Kidney tubule cell (primary cell): ENCODE measurements around the gene ANO3.

Experiments used
- DNase-seq: peaks from one replicate; pipeline ENCODE4 v3.0.0-alpha.2; 2018; ENCODE audit warnings: low spot score

The ANO3 gene

DNA sequence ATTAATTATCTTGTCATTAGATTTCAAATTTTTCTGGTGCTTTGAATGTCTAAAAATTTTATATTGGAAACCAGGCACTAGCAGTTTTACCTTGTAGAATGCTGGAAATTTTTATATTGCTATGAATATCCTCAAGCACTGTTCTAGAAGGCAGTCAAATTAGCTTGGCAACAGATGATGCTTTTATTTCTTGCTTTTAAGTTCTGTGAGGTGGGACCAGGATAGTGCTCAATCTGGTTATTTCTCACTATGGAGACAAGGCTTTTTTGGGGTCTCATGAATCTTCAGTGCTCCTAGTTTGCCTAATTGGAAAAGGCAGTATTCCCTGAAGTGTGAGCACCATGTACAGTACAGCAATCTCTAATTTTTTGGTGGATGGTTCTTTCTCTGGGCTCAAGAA lies 27.1 kb downstream of the ANO3 start:
- DNase-seq, result no peak

DNA sequence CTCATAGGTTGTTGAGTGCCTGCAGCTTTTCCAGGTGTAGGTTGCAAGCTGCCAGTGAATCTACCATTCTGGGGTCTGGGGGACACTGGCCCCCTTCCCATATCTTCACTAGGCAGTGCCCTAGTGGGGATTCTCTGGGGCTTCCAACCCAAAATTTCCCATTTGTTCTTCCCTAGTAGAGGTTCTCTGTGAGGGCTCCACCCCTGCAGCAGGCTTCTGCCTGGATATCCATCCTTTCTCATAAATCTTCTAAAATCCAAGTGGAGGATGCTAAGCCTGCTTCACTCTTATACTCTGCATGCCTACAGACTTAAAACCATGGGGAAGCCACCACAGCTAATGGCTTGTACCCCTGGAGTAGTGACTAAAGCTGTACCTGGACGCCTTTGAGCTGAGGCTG lies 33.4 kb downstream of the ANO3 start:
- no peak for DNase-seq

DNA sequence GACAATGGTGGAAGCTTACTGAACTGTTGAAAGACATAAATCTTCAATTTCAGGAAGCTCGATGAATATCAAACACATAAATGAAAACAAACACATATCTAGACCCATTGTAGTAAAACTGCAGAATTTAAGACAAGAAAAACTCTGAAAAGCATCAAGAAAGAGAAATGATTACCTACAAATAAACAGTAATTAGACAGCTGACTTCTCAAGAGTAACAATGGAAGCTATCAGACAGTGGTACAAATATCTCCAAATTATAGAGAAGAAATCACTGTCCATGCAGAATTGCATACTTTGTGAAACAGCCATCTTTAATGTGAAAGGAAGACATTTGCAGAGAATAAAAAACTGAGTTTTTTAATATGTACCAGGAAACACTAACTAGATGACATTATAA lies 45.7 kb downstream of the ANO3 start:
- DNase-seq, result no peak

DNA sequence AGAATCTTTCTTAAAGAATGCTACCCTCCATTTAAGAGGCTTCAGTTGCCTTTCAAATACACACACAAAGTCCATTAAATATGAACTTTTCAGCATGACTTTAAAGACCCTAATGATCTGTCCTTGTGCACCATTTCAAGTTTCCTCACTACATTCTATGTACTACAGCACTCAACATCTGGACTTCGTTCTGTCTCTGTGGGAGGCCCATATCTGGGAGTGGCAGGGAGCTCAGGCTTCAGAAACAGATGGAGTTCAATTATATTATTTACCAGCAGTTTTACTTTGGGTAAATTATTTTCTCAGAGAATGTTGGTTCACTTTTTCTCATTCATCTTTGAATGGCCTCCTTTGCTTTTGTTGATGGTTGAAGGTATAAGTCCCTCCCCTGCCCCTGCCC lies 67.4 kb downstream of the ANO3 start:
- DNase-seq, result no peak

DNA sequence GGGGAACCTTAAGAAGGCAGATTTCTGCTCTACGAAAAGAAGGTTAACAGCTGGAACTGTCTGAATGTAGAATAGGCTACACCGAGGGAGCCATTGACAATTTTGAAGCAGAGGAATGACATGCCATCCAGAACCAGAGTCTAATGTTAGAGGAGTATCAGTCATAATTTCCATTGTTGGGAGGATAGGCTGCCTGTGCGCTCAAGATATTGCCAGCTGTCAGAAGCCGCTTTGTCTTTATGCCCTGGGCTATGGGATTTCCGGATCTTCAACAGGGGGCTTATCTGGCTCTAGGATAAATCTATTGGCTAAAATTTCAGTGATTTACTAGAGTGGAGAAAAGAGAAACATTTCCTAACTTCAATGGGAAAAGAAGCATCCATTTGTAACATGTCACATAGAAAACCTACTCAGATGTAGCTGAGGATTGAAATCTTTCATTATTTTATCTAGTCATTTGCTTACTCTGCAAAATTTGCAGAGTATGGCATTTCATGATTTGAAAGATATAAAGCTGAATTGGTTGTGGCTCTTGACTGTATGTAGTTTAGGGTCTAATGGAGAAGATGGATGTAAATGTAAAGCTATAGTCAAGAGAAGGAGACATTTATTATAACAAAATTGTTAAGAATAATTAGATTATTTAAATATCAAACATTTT lies 78.9 kb downstream of the ANO3 start:
- no peak for DNase-seq

DNA sequence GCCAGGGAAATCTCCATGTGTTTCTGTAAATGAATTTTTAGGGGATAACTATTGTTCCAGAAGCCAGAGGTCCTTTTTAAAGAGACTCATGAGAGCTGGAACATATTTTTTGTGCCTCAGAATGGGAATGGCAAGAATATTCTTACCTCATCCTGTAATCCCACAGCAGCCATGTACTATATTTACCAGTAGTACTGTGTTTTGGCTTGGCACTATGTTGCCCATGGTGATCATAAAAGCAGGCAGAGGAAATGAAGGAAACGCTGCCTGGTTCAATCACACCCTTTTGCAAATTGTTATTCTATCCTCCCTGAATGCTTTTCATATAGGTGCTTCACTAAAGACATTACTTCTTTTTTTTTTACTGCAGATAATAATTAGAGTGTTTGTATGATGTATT lies 81.0 kb downstream of the ANO3 start:
- no peak for DNase-seq

DNA sequence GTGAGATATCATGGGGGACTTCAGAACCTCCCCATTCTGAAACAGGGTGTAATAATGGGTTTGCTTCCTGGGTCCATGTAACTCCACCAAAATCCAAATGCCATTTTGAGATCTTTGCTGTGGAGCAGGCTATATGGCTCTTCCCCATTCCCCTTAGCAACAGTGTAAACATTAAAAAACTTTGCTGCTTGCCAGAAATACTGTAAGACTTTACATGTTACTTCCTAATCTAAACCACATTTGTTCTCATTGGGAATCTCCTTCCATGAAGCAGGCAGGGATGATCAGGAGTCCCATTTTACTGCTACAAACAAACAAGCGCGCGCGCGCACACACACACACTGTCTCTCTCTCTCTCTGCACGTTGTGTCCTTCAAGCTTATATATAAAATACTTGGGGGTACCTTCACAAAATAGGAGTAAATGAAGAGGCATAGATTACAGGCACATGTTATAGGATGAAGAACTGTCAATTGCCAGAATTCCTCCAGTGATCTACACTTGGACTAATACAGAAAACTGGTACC lies 86.5 kb downstream of the ANO3 start:
- DNase-seq, result no peak

DNA sequence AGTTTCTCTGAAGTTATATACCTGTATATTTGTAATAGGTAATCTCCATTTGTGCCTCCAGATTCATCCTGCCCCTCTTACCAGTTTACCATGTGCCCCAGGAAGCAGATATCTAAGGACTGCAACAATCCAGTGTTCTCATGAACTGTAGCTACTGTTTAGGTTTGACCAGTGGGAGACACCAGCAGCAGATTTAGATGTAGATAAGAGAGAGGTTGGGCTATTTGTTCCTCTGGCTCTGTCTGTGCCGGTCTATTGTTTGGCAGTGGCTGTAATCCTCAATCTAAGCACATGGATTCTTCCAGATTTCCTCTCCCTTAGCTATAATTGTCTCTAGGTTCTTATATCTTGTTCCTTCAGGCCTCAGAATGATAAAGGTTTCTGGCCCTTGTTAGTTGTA lies 88.4 kb downstream of the ANO3 start:
- DNase-seq, result no peak

DNA sequence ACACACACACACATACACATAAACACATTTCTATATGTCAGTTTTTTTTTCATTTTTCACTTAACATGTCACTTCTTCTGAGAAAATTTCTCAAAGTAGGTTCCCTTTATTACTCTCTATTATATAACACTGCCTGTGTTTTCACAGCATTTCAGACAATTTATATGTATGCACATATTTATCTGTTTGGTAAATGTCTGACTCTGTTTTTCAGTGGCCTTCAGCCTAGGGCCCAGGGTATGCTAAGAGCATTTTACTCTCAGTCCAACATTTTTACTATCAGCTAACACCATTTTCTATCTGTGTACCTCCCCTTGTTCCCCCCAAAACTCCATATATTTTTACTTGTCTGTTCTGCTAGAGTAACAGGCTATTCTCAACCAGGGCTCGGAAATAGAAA lies 92.3 kb downstream of the ANO3 start:
- DNase-seq, result no peak

DNA sequence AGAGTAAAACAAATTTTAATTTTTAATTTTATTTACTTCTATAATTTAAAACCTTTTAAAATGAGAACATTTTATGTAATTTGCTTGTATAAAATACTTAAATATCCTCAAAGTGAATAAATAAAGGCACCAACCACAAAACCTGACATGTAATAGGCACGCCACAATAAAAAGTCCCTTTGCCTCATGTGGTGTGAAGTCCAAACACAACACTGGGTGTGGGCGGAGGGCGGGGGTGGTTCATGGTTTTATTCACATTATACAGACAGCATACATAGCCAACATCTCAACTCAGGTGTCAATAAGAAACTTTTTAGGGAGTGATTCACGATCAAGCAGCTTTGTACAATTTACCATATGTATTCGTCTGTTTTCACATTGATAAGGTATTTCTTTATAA lies 107.9 kb downstream of the ANO3 start:
- no peak for DNase-seq

DNA sequence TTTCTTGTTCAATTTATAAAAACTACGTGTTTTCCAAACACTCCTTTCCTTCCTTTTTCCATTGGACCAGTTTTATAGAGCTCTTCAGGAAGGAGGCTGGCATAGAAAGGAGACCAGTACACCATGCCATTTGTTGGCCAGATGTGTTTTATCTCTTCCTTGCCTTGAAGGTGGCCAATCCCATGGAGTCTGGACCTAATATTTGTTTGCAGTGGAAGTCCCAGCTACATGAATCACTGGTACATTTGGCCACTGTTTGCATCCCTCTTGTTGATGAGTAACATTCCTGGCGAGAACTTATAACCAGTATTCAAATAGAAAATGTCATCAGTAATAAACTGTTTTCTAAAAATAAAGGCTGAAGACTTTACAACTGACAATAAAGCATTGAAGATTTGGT lies 110.2 kb downstream of the ANO3 start:
- DNase-seq, result peak; percentile 2

DNA sequence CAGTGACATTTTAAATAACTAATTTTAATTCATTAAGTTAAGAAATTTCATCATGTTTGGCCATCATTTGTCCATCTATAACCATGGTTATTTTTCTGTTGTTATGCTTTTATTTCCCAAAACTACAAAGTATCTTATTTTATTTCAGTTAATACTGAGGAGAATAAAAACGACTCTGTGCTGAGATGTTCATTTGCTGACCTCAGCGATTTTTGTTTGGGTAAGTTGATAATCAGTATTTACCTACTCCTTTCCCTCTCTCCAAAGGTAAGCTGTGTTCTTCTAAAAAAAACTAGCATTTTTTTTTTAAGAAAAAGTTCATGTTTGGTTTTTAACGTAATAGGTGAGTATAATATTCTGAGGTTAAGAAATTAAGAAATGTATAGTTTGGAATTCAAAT lies 111.7 kb downstream of the ANO3 start:
- DNase-seq, result no peak

DNA sequence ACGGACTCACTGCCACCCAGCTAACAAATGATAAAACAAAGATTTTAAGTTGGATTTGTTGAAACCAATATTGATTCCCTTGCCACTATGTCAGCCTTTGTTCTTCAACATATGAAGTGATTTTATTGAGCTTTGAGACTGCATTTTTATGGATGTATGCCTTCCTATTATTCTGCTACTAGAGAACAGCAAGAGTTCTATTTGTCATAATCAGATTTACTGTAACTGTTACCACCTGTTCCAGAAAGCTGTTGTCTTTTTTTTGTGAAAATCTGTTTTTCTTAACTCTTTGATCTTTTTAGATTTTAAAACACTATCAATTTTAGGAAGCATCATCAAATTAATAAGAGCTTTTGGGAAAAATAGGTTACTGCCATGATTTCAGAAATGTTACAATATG lies 125.7 kb downstream of the ANO3 start:
- no peak for DNase-seq

DNA sequence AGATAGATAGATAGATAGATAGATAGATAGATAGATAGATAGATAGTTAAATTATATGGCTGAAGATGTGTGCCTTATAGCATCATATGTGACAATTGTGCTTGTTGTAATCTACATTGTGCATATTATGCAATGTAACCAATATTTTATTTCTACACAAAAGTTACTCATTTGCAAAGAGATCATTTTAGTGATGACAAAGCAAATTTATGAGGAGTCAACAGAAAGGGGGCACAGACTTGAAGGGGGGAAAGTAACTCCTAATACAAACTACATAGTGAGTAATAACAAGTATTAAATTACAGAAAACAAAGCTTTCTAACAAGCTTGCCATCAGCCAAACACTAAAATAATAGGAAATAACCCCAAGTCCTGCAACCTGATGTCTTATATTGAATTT lies 133.3 kb downstream of the ANO3 start:
- no peak for DNase-seq

DNA sequence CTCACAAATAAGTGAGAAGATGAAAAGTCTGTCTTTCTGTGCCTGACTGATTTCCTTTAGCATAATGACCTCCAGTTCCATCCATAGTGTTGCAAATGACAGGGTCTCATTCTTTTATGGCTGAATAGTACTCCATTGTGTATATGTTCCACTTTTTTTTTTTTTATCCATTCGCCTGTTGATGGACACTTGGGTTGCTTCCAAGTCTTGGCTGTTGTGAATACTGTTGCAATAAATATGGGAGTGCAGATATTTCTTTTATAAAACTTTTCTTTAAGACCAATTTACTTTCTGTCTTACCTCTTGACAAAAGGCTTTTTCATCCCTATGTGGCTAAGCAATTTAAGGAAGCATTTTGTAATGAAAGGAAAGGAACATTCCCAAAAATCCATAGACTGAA lies 135.6 kb downstream of the ANO3 start:
- DNase-seq, result no peak

DNA sequence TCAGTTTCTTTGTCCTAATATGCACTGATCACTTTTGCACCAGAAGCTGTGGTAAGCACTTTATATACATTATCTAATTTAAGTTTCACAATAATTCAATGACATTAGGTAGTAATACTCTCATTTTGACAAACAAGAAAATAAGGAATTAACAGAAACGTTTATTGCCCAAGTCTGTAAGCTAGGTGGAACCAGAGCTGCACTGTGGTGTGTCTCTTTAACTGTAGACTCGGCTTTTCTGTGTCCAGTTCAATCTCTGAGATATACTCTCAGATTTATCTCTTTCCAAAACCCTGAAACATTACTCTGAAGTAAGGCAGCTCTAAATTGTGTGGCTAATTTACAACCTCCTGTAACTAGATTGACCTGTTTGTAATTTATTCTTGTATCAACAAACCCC lies 139.1 kb downstream of the ANO3 start:
- no peak for DNase-seq

DNA sequence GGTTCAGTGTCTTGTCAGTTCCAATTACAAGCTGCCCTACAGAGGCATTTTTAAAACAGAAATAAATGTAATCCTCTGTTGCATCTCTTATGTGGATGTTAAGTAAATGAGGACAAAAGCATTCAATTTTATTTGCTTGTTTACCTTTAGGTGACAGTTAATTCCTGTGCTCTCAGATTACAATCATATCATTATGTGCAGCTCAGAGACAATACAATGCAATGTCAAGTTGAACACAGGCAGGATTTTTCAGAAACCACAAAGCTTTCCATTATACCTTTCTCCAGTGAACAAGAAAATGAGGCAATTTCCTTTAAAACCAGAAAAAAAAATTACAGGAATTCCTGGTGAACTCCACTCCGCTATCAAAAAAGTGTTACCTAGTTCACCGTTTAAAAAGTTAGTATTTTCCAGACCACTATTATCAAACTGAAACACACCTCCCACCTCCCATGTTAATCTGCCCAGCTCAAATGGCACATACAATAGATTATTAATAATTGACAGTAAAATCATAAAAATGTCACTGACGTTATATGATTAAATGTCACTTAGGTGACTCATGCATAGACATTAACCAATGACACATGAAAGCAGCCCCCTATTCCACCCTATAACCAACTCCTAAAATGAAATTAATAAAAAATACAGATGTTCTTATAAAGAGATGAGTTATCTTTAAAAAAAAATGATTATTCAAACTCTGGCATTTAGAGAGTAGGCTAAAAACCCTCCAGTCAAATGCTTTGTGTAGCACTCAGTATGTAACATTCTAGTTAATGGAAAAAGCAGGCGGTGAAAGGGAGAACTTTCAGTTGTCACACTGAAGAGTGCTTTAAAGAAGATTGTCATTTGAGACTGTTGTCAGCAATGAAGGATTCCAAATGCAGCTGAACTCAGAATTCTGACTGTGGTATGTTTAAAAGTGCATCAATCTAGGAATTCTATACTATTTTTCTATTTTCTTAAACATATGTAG lies 141.6 kb downstream of the ANO3 start:
- DNase-seq, result peak; percentile 45

DNA sequence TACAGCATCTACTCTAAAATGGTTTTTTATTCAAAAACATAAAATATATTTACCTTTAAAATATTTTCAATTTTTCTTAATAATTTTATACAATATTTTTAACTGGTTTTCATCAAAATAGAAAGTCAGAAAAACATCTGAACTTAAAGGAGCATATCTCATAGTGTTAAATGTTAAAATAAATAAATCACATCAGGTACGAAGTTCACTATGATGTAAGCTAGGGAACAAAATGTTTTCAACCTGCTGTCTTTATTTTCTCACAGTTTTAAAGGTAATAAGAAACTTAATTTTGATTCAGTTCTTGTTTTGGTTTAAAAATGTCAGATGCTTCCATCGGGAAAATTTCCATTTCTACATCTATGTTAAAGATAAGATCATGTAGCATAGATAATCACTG lies 142.5 kb downstream of the ANO3 start:
- DNase-seq, result no peak

DNA sequence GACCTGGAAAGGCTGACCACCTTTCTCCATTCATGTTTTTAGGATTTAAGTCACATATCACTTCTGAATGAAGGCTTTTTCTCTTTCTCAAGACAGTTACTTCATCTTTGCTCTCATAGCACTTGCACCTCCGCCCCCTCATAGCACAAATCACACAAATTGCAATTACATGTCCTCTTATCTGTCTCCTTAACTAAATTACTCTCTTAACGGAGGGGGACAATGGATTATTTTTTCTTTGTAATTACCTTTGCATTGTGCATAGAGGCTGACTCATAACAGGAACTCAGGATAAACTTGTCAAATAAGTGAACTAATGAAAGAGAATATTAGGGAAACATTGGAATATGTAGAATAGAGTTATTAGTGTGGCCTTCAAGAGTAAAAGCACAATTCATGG lies 145.5 kb downstream of the ANO3 start:
- DNase-seq, result no peak

DNA sequence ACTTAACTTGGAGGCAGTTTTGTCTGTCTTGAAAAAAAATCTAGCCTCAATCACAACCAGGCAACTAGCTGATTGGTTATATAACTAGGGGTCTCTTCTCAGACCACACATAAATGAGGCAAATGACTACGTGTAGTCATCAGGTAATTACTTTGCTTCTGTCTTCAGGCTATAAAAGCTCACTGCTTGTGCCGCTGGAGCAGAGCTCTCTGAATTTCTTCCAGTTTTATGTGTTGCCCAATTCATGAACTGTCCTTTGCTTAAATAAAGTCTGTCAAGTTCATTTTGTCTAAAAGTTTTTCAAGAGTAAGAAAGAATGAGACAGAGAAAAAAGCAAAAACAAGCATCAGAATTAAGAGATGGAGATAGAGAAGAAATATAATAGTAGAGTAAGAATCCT lies 146.8 kb downstream of the ANO3 start:
- no peak for DNase-seq

DNA sequence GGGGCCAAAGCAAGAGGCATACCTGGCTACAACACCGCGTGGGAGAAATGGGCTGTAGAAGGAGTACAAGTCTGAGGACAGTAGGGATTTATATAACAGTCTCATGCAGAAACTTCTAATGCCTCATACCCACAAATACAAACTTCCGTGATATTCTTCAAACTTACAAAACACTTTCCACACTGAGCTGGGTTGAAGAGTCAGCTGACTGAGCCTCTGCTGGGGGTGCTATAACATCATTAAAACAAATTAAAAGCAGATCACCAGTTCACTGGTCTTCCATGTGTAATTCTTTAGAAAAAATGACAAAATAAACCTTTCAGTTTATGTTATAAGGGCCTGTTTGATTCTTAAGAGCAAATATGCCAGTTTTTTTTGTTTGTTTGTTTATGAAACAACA lies 148.1 kb downstream of the ANO3 start:
- no peak for DNase-seq

DNA sequence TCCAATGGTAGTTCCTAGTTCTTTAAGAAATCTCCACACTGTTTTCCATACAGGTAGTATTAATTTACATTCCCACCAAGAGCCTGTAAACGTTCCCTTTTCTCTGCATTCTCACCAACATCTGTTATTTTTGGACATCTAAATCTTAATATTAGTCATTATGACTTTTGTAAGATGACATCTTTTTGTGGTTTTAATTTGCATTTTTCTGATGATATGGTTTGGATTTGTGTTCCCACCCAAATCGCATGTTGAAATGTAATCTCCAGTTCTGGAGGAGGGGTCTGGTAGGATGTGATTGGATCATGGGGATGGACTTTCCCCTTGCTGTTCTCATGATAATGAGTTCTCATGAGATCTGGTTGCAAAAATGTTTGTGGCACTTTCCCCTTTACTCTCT lies 151.2 kb downstream of the ANO3 start:
- no peak for DNase-seq

DNA sequence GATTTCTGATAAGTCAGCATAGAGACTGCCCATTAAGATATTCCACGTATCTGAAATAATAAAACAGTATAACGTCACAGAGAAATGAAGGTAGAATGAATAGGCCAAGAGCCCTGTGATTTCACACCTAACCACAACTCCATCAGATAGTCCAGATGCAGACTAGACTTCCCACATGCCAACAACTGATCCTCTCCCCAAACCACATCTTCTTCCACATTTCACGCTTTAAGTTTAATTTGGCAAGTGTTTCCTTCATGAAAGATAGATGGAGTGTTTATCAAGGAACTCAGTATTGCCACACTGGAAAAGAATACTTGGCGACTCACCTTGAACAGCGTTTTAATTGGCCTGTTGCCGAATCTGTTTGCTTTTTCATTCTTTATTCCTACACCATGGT lies 158.6 kb downstream of the ANO3 start:
- no peak for DNase-seq
